KG1 (cell line): ENCODE results near the gene UVSSA.
"Not testable (repeated sequence)": the region's sequence is repeated elsewhere in the genome, so short reads cannot be mapped to it uniquely, and the experiment has no call there.

Source experiments
- DNase-seq: peaks from one replicate; lab custom pipeline; 2025; lab: John Stamatoyannopoulos, UW

The UVSSA gene

DNA sequence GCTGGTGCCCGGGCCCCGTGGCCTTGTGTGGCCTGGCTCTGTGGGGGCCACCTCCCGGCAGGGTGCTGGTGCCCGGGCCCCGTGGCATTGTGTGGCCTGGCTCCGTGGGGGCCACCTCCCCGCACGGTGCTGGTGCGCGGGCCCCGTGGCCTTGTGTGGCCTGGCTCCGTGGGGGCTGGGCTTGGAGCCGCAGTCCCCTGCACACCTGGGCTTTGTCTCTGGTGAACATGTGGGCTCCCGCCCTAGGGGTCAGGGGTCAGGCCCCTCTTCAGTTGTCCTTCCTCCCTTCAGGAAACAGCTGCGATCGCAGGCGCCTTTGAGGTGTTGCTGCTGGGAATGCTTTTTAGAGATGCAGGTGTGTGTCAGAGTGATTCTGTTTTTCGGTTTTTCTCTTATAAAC lies 17.2 kb downstream of the UVSSA start:
- DNase-seq, result no peak

DNA sequence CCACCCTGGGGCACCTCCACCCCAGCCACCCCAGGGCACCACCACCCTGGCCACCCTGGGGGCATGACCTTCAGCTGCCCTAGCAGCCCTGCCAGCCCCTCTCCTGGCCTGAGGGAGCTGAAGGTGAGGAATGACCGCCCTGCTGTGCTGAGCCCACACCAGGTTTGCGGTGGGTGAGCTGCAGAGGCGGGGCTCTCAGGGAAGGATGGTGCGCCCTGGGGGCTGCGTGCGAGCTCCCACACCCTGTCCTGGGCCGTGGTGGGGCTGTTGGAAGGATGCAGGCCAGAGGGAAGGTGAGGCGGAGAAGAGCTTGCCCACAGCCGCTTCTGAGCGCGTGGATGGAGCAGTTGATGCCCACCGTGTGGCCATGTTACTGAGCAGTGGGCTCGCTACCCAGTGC lies 17.7 kb downstream of the UVSSA start:
- DNase-seq, result no peak

DNA sequence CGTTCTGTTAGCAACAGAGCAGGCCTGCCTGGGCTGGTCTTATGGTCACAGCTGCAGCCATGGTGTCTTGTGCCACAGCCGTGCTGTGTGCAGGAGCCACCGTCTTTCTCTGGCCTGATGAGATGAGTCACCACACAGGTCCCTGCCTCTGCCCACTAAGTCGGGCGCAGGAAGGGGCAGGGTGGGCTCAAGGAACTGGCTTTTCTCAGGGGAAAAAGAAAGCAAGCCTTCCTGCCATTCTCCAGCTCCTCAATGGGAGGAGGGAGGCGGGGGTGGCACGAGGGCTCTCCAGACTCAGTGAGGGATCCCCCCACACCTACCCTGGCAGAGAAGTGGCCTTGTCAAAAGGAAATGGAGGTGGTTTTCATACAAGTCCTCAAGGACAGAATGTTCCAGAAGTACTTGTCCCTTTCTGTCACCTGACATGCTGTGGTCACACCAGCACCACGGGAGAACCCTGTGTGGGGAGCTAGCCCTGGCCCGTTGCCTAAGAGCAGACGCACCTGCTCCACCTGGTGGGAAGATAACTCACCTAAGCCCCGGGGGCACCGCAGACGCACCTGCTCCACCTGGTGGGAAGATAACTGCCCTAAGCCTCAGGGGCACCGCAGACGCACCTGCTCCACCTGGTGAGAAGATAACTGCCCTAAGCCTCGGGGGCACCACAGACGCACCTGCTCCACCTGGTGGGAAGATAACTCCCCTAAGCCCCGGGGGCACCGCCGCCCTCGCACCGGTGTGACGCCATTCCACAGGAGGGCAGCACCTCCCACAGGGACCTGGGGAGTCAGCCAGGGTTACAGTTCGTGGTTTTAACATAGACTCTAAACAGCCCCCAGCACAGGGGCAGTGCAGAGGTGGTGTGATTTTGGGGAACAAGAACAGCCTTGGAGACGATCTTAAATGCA lies 18.5 kb downstream of the UVSSA start:
- DNase-seq, result no peak

DNA sequence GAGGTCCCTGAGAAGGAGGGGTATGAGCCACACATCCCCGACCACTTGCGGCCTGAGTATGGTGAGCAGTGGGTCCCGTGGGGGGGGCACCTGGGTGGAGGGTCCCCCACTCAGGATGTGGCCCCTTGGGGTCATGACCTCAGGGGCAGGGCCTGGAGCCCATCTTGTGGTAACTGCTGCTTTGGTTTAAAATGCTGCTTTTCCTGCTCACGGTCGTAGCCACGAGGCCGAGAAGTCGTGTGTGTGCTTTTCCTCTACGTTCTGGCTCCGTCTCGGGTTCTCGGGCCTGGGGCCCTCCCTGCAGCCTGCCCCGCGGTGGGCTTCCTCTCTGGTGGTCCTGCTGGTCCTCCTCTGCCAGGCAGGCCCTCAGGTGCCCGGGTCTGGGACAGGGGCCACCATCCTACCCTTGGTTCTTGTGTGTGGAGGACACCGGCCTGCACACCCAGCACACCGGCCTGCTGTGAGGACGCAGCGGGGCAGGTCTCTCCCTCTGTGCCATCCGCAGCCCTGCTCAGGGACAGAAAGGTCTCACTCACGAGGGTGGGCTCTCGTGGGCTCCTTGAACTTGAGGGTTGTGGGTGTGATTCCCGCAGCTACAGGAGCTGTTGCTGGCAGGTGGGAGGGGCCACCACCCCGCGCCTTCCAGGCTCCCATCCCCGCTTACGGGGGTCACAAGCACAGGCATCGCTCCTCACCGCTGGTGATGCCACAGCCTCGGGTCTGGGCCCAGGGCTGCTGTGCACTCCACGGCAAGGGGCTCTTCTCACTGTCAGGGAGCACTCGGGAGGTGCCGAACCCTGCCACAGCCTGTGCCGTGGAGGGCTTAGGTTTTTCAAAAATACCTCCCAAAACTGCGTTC lies 19.6 kb downstream of the UVSSA start:
- DNase-seq, result no peak

DNA sequence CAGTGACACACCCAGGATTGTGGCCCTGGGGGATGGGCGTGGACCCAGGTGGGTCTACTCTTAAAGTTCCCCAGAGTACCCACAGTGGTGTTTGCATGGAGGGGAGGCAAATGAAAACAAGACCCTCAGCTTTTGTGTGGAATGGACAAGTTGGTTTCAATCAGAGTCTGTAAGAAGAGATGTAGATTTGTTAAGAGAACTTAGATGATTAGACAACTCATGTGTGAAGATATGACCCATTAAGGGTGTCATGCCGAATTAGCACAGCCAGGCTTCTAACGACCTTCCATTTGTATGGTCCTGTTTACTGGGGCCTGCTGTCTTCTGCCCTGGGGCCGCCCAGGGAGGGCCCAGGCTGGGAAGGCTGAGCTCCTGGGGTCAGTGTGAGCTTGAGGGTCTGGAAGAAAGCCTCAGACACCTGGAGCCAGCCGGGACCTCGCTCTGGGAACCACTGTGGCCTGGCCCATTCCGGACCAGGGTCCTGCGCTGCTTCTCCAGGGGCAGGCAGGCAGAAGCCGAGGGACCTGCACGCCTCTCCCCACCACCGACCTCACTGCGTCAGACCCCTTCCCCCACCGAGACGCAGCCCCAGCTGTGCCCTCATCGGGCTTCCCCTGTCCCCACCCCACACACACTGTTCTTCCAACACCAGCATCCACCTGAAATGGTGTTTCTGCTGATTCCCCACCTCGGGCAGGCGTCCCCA lies 20.4 kb downstream of the UVSSA start:
- DNase-seq, result no peak

DNA sequence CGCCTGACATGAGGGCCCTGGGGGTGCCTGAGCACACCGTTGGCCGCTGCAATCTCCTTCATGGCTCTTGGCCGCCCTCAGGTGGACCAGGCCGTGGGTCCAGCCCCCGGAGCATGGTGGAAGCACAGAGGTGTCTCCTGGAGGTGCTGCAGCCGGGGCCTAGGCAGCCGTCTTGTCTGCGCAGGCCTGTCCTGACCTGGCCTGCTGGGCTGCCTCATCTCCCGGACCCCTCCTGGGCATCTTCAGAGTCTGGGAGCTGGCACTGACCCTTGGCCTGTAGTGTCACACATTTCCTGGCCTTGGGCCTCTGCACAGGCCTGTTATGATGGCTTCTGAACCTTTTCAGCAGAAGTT lies 20.9 kb downstream of the UVSSA start:
- no peak for DNase-seq

DNA sequence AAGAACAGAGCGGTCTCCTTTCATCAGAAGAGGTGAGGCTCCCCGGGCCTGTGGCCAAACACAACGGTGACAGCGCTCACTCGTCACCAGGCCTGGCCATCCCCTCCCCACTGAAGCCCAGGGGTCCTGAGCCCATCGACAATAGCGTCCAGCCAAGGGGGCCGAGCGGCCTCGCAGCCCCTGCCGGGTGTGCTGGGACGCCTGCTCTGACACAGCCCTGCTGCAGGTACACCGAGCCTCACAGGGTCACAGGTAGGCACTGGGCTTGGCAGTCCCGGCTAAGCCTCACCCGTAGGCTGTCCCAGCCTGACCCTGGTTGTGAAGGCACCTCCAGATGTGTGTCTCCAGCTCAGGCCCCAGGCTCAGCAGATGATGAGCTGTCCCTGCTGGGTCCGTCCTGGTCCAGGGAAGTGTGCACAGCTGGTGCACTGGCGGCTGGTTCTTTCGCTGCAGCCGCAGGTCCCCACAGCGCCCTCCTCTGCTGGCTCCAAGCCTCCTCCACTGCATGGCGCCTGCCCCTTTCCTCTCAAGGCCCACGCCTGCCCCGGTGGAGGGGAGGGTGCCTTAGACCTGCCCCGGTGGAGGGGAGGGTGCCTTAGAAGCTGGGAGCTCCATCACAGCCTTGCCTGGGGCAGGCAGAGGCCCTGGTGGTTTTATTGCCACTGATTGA lies 21.5 kb downstream of the UVSSA start:
- DNase-seq, result no peak

DNA sequence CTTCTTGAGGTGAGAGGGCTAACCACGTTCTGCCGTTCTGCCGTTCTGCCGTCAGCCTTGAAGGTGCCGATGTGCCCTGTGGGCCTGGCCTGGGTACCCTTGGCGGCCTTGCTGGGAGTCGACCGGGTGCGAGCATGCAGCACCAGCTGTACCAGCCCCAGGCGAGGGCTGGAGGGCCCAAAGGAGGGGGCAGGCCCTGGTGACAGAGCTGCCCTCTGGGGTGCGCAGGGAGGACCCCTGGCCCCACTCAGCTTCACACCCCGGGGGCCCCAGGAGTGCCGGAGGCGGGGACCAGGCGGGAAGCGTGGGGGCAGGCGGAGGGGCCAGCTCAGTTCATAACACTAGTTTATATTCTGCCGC lies 22.1 kb downstream of the UVSSA start:
- DNase-seq, result no peak

DNA sequence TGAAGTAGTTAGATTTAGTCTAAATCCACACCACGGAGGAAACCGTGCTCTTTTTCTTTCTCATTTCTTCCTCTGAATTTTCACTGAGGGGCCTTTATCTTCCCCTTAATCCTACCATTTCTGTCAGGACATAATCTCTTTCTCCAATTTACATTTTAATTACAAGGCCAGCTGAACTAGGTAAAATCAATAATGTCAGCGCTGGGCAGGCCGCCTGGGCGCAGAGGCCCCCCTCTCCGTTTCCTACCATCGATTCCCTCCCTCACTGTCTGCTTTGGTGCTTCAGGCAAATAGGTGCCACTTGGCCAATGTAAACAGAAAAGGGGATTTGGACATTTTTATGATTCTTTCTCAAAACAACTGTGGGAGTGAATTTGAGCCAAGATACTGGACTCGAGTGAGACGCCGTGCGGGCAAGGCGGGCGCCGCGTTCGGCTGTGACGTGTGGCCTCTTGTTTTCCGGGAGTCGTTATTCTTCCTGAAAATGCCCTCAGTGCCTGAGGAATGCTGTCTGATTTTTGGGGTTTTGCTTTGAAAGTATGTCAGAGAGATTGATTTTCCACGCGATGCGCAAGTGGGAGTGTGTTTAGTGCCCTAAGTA lies 22.6 kb downstream of the UVSSA start:
- no peak for DNase-seq

DNA sequence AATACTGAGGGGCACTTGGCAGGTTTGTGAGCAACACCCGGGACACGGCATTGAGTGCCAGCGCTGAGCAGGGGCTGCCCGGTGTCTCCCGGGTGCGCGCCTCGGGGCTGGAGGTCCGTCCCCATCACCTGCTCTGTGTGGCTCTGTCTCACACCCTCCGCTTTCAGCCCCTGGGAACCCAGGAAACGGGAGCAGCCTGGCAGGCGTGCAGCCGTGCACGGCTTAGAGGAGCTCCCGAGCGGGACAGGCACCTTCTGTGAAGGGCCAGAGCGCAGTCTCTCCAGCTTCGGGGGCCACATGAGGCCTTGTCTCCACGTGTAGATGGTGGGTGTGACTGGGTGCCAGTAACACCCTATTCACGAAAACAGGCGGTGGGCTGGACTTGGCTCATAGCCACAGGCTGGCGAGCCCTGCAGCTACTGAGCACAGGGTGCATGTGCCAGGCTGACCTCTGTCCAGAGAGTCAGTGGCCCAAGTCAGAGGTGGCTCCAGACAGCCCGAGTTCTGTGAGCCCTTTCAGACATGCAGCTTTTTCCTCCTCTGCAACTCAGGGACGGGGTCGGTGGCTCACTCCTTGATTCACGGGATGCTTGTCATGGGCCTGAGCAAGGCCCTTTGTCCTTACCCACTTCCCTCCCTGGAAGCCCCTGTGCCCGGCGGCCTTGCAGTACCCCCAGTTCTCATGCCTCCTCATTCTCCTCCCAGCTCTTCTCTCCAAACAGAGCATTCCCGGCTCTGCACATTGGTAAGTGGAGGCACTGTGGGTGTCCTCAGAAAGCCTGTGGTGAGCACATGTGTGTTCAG lies 23.5 kb downstream of the UVSSA start:
- DNase-seq, result no peak

DNA sequence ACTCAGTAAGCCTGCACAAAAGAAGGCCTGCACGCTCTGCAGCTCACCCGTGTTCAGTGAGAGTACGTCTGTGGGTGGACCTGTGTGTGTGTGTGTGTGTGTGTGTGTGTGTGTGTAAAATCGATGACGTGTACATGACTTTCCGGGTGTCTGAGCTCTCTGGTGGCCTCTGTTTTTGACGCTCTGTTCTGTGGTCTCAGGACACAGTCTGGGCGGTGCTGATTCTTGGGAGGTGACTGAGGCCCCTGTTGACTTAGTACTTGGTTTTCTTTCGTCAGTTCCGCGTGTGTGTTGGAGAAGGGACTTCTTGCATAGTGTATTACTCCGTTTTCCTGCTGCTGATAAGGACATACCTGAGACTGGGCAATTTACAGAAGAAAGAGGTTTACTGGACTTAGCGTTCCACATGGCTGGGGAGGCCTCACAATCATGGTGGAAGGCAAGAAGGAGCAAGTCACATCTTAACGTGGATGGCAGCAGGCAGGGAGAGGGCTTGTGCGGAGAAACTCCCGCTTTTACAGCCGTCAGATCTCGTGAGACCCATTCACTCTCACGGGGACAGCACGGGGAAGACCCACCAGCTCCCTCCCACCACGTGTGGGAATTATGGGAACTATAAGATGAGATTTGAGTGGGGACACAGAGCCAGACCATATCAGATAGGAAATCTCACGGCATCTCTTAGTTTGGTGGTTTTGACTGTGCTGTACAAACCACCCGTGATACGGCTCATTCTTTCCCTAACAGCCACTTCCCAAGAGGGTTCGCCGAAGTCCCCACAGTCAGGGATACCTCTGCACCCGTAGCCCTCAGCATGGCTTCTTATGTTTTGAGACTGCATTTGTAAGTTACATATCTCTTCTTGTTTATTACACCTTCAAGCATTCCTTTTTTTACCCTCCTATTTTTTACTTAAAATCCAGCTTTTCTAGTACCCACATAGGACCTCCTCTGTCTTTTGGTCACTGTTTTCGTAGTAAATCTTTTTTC lies 24.5 kb downstream of the UVSSA start:
- DNase-seq, result no peak

DNA sequence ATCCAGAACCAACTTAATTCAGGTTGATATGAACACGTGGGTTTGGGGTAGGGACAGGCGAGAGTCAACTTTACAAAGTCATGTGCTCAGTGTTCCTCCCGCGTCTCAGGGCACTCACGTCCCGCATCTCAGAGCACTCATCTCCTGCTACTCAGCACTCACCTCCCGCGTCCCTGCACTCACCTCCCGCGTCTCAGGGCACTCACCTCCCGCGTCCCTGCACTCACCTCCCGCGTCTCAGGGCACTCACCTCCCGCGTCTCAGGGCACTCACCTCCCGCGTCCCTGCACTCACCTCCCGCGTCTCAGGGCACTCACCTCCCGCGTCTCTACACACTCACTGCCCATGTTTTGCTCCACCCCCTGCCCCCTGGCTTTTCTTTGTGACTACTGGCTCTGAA lies 25.6 kb downstream of the UVSSA start:
- not testable (repeated sequence) for DNase-seq

DNA sequence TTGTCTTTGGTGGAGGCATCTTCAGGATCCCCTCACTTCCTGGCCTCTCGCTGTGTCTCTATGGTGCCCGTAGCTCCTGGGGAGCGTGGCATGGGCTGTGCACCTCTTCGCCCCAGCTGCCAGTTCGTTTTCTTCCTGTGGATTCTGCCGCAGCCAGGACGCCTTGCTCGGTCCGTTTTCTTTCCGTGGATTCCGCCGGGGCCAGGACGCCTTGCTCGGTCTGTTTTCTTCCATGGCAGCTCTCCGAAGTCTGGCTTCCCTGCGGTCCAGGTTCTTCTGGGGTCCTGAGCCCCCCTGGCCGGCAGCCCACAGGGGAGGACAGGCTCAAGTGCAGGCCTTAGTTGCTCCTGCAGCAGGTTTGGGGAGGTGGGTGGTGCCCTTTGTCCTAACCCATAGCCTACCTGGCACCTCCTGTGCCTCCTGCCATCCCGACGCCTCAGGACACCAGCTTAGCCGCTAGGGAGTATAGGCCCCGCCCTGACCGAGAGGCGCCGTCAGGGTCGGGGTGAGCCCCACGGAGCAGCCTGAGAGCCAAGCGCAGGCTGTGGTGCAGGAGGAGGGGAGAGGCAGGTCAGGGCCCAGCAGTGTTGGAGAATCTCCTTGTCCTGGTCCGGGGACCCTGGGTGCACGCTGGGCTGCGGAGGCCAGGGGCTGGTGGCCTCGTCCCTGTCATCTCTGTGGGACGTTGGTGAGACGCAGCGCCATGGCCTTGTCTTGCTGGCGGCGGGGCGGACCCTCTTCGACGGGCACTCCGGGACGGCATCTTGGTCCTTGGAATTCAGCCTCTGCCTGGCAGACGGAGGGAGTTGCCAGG lies 27.1 kb downstream of the UVSSA start:
- DNase-seq, result no peak

DNA sequence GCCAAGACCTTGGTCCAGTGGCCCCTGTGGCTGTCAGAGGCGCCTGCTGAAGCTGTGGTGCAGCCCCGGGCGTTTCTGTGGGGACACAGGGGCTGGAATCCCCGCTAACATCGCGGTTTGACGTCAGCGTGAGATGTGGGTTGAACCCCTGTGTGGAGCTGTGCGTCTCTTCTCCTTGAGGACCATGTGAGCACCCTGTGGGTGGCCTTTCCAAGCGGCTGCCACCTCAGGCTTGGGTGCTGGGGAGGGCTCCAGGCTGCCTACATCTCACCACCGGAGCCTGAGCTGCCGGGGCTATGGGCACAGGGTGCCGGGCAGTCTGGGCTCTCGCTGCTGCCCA lies 27.7 kb downstream of the UVSSA start:
- no peak for DNase-seq

DNA sequence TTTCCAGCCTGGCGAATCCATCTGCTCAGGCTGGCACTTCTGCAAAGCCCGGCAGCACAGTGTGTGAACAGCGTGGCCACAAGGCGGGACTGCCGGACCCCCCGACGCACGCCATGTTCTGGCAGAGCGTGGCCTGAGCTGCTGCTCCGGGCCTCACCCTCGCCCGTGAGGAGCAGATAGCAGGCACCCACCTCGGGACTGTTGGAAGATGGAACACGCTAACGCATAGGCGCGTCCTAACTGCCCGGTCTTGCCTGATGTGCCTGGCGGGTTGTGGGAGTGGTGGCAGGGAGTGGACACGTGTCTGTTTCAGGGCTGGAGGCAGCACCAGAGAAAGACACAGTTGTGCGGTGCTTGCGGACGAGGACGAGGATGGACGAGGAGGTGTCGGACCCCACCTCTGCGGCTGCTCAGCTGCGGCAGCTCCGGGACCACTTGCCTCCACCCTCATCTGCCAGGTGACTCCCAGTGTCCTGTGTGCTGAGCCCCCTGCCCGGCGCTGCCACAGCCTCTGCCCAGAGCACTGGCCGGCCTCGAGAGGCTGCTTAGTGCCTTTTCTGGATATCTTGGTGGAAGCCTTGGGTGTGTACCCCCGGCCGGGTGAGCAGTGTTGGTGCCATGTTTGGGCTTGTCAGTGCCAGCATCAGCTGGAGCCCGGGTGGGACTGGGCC lies 28.2 kb downstream of the UVSSA start:
- no peak for DNase-seq

DNA sequence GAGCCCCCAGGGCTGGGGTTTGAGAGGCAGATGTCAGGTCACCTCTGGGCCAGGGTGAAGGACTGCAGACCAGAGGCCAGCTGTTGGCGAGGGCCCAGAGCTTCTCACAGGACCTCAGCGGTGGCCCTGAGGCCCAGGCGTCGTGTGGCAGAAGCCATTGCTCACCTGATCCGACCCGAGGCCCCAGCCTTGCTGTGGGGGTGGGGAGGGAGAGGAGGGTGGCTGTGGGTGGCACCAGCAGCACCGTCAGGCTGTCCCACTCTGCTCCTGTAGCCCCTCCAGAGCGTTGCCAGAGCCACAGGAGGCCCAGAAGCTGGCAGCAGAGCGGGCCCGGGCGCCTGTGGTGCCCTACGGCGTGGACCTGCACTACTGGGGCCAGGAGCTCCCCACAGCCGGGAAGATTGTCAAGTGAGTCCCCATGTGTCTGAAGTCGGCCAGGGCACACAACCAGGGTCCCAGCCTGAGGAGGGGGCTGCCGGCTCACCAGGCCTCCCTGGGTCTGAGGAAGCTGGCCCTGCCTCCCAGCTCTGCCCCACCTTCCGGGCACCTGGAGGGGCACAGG lies 28.8 kb downstream of the UVSSA start:
- no peak for DNase-seq

DNA sequence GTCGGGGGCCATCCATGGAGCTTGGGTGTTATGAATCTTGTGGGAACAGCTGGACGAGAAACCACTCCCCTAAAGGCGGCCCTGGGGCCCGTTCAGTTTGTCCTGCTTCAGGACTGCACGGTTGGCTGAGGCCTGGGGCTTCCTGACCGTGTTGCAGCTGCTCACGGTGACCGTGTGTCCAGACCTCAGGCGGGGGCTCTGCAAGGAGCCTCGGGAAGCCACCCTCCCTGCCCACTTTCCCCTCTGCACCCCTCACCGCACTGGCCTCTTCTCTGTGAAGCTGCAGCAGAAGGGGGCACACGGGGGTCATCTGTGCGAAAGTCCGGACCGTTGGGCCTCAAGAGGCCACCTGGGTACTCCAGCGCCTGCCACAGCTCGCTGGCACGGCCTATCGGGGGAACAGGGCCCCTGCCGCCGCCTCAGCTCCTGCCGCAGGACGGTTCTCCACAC lies 29.4 kb downstream of the UVSSA start:
- no peak for DNase-seq
